Activated CD8-positive, alpha-beta memory T cell treated with anti-CD3 and anti-CD28 coated beads, Interleukin-2, amount 50 U/mL, for 1 hour (primary cell): ENCODE results near the gene BMPR1B.

Experiments
- DNase-seq: peaks from one replicate; pipeline ENCODE4 v3.0.0-alpha.2; 2020; ENCODE audit errors: extremely low read depth

Gene BMPR1B

GRCh38 chr4:94763005-94763404, 5.2 kb downstream of the BMPR1B start:
- DNase-seq = no peak

- DNase-seq = no peak
These were observed 5.7 kb downstream of the BMPR1B start for GRCh38 chr4:94763500-94763899.

GRCh38 chr4:94764069-94764468, 6.3 kb downstream of the BMPR1B start:
- no peak for DNase-seq

GRCh38 chr4:94765174-94765573, 7.4 kb downstream of the BMPR1B start:
- no peak for DNase-seq

GRCh38 chr4:94765648-94766047, 7.9 kb downstream of the BMPR1B start:
- DNase-seq = no peak

GRCh38 chr4:94766856-94767255, 9.1 kb downstream of the BMPR1B start:
- DNase-seq = no peak

- no peak for DNase-seq
These were observed 9.7 kb downstream of the BMPR1B start for GRCh38 chr4:94767446-94767845.

- no peak for DNase-seq
These were observed 25.0 kb downstream of the BMPR1B start for GRCh38 chr4:94782707-94783106.

GRCh38 chr4:94791701-94792100, 33.9 kb downstream of the BMPR1B start:
- DNase-seq = no peak

GRCh38 chr4:94798808-94799207, 41.1 kb downstream of the BMPR1B start:
- DNase-seq = no peak

- no peak for DNase-seq
These were observed 43.3 kb downstream of the BMPR1B start for GRCh38 chr4:94801016-94801415.

GRCh38 chr4:94802091-94802490, 44.3 kb downstream of the BMPR1B start:
- no peak for DNase-seq

- DNase-seq = no peak
These were observed 45.4 kb downstream of the BMPR1B start for GRCh38 chr4:94803181-94803580.

- no peak for DNase-seq
These were observed 46.9 kb downstream of the BMPR1B start for GRCh38 chr4:94804650-94805049.

GRCh38 chr4:94806376-94806775, 48.6 kb downstream of the BMPR1B start:
- no peak for DNase-seq

GRCh38 chr4:94811643-94812042, 53.9 kb downstream of the BMPR1B start:
- DNase-seq = no peak

GRCh38 chr4:94813221-94813620, 55.5 kb downstream of the BMPR1B start:
- DNase-seq = no peak

GRCh38 chr4:94814237-94814636, 56.5 kb downstream of the BMPR1B start:
- no peak for DNase-seq

- no peak for DNase-seq
These were observed 61.8 kb downstream of the BMPR1B start for GRCh38 chr4:94819371-94820168.

GRCh38 chr4:94826206-94826605, 68.5 kb downstream of the BMPR1B start:
- no peak for DNase-seq

- no peak for DNase-seq
These were observed 69.8 kb downstream of the BMPR1B start for GRCh38 chr4:94827481-94828110.

- no peak for DNase-seq
These were observed 71.1 kb downstream of the BMPR1B start for GRCh38 chr4:94828882-94829281.

GRCh38 chr4:94831607-94832006, 73.9 kb downstream of the BMPR1B start:
- DNase-seq = no peak
